ENCODE results near the gene CCL11.
"Not testable (repeated sequence)": the region's sequence is repeated elsewhere in the genome, so short reads cannot be mapped to it uniquely, and the experiment has no call there.

The CCL11 gene

GRCh38 chr17:34312080-34312479 is 26.5 kb downstream of the CCL11 start:
- DNase-seq: no peak

- no peak for DNase-seq
These were observed 27.6 kb downstream of the CCL11 start for GRCh38 chr17:34313164-34313563.

GRCh38 chr17:34314279-34314678 is 28.7 kb downstream of the CCL11 start:
- DNase-seq: no peak

- DNase-seq: no peak
These were observed 32.9 kb downstream of the CCL11 start for GRCh38 chr17:34318474-34318873.

- no peak for DNase-seq
These were observed 33.5 kb downstream of the CCL11 start, which contains the start of gene CCL8 for GRCh38 chr17:34319039-34319483. Gene CCL8 (plus strand): TSS chr17:34319435. CDS start chr17:34319502, 67 bp downstream.

GRCh38 chr17:34321964-34322363 is 36.4 kb downstream of the CCL11 start:
- no peak for DNase-seq

GRCh38 chr17:34327580-34327979 is 42.0 kb downstream of the CCL11 start:
- DNase-seq: not testable (repeated sequence)

GRCh38 chr17:34337701-34338100 is 52.2 kb downstream of the CCL11 start:
- DNase-seq: no peak

Data from NCI-H1436 treated with DMSO at 0.1 percent for 48 hours (cell line).